Activated CD8-positive, alpha-beta T cell treated with anti-CD3 and anti-CD28 coated beads, Interleukin-2, amount 10 ng/mL, durations not matched to agents 7 days and 5 days (primary cell): Measurements from ENCODE around the gene BTD. TPM values are rescaled to one million over a fixed set of nuclear protein-coding genes. Genes with fewer than 3 reads are reported as not detected.

ENCODE experiments used
- ATAC-seq: fragments of 150-1000 bp; cut with Tn5 transposase; one replicate; pipeline ENCODE4 v1.10.0; 2021; ENCODE audit warnings: moderate library complexity
- CTCF ChIA-PET: fragments of 350-600 bp; sonication (Branson Sonifier 250); formaldehyde crosslinking; loops from one replicate; lab custom pipeline; 2021; ENCODE audit warnings: antibody characterized with exemption; lab: Charles Lee
- POLR2A ChIA-PET: fragments of 350-600 bp; sonication (Branson Sonifier 250); formaldehyde crosslinking; loops from one replicate; lab custom pipeline; 2021; ENCODE audit warnings: antibody characterized with exemption; lab: Charles Lee
- DNase-seq: peaks from one replicate; pipeline ENCODE4 v3.0.0-alpha.2; 2020
- H3K27ac Mint-ChIP-seq: one replicate; pipeline ENCODE4 v1.8.0; 2021; ENCODE audit warnings: mild to moderate bottlenecking, mixed read lengths
- H3K27me3 Mint-ChIP-seq: one replicate; pipeline ENCODE4 v1.8.0; 2021; ENCODE audit warnings: low read depth, mixed read lengths
- H3K36me3 Mint-ChIP-seq: one replicate; pipeline ENCODE4 v1.8.0; 2021; ENCODE audit warnings: low read depth, mixed read lengths
- H3K4me1 Mint-ChIP-seq: one replicate; pipeline ENCODE4 v1.8.0; 2021; ENCODE audit warnings: low read depth, mixed read lengths
- H3K4me3 Mint-ChIP-seq: one replicate; pipeline ENCODE4 v1.8.0; 2021; ENCODE audit warnings: mild to moderate bottlenecking, mixed read lengths
- H3K9me3 Mint-ChIP-seq: one replicate; pipeline ENCODE4 v1.8.0; 2022; ENCODE audit warnings: mixed read lengths; ENCODE audit not compliant: insufficient read depth
- total RNA-seq, 2 experiments: library from RNA; stranded (reverse); gene quantifications; one replicate each; pipeline ENCODE4 v1.2.3, GENCODE V29; 2021

Gene BTD
- total RNA-seq, 2 experiments from 2014 or later: 7.1 to 7.5 TPM

DNA sequence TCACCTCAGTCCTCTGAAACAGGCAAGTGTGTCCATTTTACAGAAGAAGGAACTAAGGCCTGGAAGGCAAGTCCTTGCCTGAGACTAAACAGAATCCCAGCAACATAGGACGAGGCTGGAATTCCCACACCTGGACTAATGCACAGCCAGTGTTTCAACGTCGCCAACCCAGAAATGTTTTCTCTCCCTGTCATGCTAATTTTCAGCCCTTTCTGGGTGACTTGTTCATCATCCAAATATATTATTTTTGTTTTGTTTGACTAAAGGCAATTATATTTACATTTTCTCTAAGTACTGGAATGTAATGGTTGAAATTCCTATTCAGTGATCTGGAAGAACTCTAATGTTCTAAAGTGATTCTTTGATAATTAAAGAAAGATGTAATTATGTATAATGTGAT, 51.8 kb downstream of the BTD start:
- H3K27ac Mint-ChIP-seq: no peak overlapping the region
- ATAC-seq: no peak
- DNase-seq: no peak
- H3K4me1 Mint-ChIP-seq: peaks cover 17% of the 10 kb centered on the region
- ChIA-PET CTCF (no interaction called here), POLR2A (no interaction called here)
- H3K27me3 Mint-ChIP-seq: peaks cover 20% of the 10 kb centered on the region
- peaks cover 24% of the 10 kb centered on the region for H3K9me3 Mint-ChIP-seq
- H3K36me3 Mint-ChIP-seq: peaks cover 28% of the 10 kb centered on the region
- no peak overlapping the region for H3K4me3 Mint-ChIP-seq

DNA sequence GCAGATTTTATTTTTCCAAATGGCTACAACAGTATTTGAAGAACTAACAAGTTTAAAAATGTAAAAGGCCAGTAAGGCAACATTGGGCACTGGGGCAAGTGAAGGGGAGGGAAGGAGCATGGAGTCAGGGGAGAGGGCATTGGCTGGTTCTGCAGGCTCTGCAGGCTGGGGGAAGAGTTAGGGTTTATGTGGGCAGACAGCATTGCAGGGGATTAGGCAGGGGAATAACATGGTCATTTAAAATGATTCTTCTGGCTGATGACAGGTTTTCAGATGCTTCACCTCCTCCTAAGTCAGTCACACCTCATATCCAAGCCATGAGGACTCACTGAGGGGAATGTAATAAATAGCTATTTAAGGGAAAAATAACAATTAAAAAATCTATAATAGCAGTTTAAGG, 52.6 kb downstream of the BTD start:
- ATAC-seq: no peak
- Mint-ChIP-seq H3K27me3 (peaks cover 17% of the 10 kb centered on the region), H3K27ac (no peak overlapping the region), H3K9me3 (peaks cover 29% of the 10 kb centered on the region), H3K4me3 (no peak overlapping the region), H3K36me3 (peaks cover 25% of the 10 kb centered on the region), H3K4me1 (peaks cover 12% of the 10 kb centered on the region)
- no peak for DNase-seq
- POLR2A ChIA-PET: interaction anchor here (0.6 kb wide), 1 partner anchor 13 kb away, joined by 4 read pairs; no protein-coding TSS in a partner anchor
- CTCF ChIA-PET: no interaction called here

DNA sequence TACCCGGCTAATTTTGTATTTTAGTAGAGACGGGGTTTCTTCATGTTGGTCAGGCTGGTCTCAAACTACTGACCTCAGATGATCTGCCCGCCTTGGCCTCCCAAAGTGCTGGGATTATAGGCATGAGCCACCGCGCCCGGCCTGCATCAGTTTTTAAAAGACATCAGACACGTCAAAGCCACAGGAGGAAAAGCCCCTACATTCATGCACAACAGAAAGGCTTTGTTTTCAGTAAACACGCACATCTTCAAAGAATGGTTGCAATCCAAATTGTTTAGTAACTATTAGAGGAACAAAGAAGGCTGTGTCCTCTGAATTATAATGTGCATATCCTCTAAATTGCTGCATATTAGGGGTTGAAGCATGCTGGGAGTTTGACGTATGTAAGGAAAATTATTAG, 53.3 kb downstream of the BTD start:
- peaks cover 10% of the 10 kb centered on the region for H3K27me3 Mint-ChIP-seq
- no peak overlapping the region for H3K27ac Mint-ChIP-seq
- POLR2A ChIA-PET: no interaction called here
- no peak for ATAC-seq
- no peak overlapping the region for H3K4me3 Mint-ChIP-seq
- peaks cover 23% of the 10 kb centered on the region for H3K9me3 Mint-ChIP-seq
- H3K4me1 Mint-ChIP-seq: peaks cover 12% of the 10 kb centered on the region
- no peak for DNase-seq
- CTCF ChIA-PET: no interaction called here
- peaks cover 18% of the 10 kb centered on the region for H3K36me3 Mint-ChIP-seq

DNA sequence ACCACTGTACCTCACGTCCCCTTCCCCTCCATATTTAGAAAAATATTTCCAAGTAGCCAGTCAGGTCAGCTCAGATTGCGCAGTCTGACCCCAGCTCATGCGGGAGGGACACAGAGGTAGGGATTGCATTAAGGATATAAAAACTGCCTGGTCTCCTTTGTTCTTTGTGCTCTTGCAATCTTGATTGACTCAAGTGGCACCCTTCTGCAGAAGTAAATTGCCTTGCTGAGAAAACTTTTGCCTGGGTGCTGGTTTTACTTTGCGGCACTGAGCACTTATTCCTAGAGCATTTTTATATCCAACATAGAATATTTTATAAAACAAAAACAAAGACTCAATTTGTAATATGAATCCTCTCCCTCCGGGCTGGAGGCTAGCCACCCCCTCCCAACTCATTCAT, 54.8 kb downstream of the BTD start:
- H3K27me3 Mint-ChIP-seq: peaks cover 9% of the 10 kb centered on the region
- no peak for ATAC-seq
- ChIA-PET CTCF (no interaction called here), POLR2A (no interaction called here)
- peaks cover 23% of the 10 kb centered on the region for H3K9me3 Mint-ChIP-seq
- no peak overlapping the region for H3K4me3 Mint-ChIP-seq
- H3K27ac Mint-ChIP-seq: no peak overlapping the region
- H3K4me1 Mint-ChIP-seq: peaks cover 12% of the 10 kb centered on the region
- peaks cover 15% of the 10 kb centered on the region for H3K36me3 Mint-ChIP-seq
- DNase-seq: no peak

DNA sequence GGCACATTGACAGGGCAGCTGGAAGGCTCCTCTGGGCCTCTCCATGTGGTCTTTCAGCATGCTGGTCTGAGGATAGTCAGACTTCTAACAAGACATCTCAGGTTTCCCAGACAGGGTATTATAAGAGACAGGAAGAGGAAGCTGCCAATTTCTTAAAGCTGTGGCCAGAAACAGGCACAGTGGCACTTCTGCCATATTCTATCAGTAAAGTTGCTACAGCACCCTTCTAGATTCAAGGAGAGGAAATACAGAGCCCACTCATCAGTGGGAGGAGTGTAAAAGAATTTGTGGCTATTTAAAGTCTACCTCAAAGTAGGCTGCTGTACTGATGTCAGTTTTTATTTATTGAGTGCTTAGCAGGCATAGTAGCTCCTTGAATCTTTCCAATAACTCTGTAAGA, 55.5 kb downstream of the BTD start:
- H3K9me3 Mint-ChIP-seq: peaks cover 23% of the 10 kb centered on the region
- CTCF ChIA-PET: no interaction called here
- ATAC-seq (no peak), DNase-seq (no peak)
- peaks cover 17% of the 10 kb centered on the region for H3K36me3 Mint-ChIP-seq
- POLR2A ChIA-PET: no interaction called here
- no peak overlapping the region for H3K27ac Mint-ChIP-seq
- peaks cover 15% of the 10 kb centered on the region for H3K27me3 Mint-ChIP-seq
- H3K4me1 Mint-ChIP-seq: peaks cover 14% of the 10 kb centered on the region
- H3K4me3 Mint-ChIP-seq: no peak overlapping the region

DNA sequence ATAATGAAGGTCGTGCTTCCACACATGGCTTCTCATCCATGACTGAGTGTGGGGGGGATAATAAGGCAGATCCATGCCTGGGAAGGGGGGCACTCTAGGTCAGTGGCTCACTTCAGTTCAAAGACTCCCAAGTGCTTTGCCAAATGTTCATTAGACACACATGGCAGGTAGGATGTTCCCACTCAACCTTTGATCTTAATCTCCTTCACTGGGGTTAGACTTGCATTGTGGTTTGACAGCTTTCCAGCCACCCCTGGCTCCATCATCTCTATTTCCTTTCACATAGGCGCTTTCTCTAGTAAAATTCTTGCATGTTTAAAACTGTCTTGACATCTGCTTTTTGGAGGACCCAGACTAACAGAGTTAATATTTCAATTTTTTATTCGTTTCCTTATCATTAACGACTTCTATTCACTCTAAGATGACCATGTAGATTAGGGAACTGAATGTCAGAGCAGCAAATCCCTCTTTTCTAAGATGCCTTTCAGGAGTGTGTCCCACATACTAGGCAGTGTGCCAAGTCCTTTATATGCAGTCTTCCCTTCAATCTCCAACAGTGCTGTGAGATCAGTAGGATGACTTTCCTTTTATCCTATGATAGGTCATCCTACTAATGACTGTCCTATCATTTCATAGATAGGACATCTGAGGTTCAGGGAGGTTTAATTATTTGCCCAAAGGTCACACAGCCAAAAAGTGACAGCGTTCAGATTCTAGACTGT, 57.9 kb downstream of the BTD start:
- POLR2A ChIA-PET: no interaction called here
- H3K9me3 Mint-ChIP-seq: peaks cover 27% of the 10 kb centered on the region
- CTCF ChIA-PET: no interaction called here
- peaks cover 26% of the 10 kb centered on the region for H3K36me3 Mint-ChIP-seq
- no peak overlapping the region for H3K4me3 Mint-ChIP-seq
- ATAC-seq (no peak), DNase-seq (no peak)
- peaks cover 14% of the 10 kb centered on the region for H3K4me1 Mint-ChIP-seq
- peaks cover 8% of the 10 kb centered on the region for H3K27me3 Mint-ChIP-seq
- H3K27ac Mint-ChIP-seq: no peak overlapping the region

DNA sequence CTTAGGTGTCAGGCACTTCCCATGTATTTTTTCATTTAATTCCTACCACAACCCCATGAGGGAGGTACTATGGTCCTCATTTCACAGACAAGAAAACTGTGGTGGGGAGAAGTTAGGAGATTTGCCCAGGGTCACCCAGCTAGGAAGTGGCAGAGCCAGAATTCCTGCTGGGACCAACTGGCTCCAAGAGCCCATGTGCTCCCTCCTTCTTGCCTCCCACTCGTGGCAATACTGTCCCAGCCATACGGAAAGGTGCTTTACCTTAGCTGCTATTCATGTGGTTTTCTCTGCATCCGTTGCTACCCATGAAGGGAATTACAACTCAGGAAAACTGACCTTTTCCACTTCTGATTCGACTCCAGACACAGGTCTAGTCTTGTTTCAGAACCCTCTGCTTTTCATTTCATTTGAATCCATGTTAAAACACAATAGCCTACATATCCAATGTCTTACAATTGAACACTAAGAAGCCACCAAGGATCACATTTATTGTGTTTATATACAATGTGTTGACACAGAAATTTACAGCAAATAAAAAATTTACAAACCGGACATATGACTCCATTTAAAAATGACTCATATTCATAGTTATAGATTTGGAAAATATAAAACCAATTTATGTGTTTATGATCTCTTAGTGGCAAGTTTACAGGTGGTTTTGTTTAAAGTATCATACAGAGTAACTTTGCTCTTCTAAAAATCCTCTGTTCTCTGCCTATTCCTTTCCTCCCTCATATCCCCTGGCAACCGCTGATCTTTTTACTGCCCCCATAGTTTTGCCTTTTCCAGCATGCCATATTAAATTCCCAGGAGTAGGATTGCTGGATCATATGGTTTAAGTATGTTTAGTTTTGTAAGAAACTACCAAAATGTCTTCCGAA, 58.8 kb downstream of the BTD start:
- H3K36me3 Mint-ChIP-seq: peaks cover 27% of the 10 kb centered on the region
- DNase-seq: no peak
- peaks cover 14% of the 10 kb centered on the region for H3K4me1 Mint-ChIP-seq
- H3K9me3 Mint-ChIP-seq: peaks cover 30% of the 10 kb centered on the region
- POLR2A ChIA-PET: no interaction called here
- CTCF ChIA-PET: interaction anchor here (1.3 kb wide), 1 partner anchor 8 kb away, joined by 3 read pairs; no protein-coding TSS in a partner anchor
- no peak overlapping the region for H3K27ac Mint-ChIP-seq
- peaks cover 8% of the 10 kb centered on the region for H3K27me3 Mint-ChIP-seq
- no peak for ATAC-seq
- no peak overlapping the region for H3K4me3 Mint-ChIP-seq

DNA sequence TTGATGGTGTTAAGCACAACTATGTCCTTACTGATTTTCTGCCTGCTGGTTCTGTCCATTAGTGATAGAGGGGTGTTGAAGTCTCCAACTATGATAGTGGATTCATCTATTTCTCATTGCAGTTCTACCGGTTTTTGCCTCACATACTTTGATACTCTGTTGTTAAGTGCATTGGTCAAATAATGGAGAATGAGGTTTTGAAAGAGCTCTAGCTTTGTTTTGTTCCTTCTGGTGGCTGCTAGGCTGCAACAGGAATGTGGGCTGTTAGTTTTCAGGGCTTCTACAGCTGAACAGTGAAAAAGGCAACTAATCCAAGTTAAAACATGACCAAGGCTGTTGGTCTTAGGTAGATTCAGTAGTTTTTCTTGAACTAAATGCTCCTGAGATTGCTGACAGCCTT, 62.6 kb downstream of the BTD start:
- no peak overlapping the region for H3K4me3 Mint-ChIP-seq
- H3K4me1 Mint-ChIP-seq: peaks cover 25% of the 10 kb centered on the region
- ChIA-PET POLR2A (no interaction called here), CTCF (interaction anchor here (1.1 kb wide), 1 partner anchor 37 kb away, joined by 3 read pairs; no protein-coding TSS in a partner anchor)
- H3K27me3 Mint-ChIP-seq: peaks cover 8% of the 10 kb centered on the region
- peaks cover 39% of the 10 kb centered on the region for H3K36me3 Mint-ChIP-seq
- H3K27ac Mint-ChIP-seq: no peak overlapping the region
- H3K9me3 Mint-ChIP-seq: peaks cover 17% of the 10 kb centered on the region
- ATAC-seq: no peak
- no peak for DNase-seq

DNA sequence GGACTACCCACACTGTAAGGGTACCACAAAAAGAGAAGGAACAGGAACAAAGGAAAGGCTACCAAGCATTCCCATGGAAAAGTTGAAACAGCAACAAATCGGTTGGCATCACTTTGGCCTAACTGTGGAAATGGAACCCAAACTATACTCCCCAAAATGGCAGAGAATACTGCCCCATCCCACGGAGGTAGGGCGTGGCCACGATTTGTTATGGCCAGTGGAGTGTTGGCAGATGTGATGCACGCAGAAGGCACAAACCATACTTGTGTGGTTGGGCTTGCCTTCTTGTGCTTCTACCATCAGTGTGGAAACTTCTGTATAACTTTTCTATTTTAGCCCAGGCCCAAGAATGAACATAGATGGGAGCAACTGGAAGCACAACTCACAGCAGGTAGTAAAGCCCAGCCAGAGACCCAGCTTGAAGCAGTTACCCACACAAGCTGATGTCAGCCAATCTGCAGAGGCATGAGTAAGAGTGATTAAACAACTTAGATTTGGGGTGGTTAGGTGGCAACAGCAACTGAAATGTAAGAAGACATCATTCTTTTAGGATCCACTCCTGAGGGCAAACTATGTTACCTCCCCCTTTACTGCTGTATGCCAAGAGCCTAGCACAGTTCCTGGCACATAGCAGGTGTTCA, 64.1 kb downstream of the BTD start:
- peaks cover 20% of the 10 kb centered on the region for H3K4me1 Mint-ChIP-seq
- peaks cover 8% of the 10 kb centered on the region for H3K27me3 Mint-ChIP-seq
- POLR2A ChIA-PET: no interaction called here
- H3K27ac Mint-ChIP-seq: no peak overlapping the region
- CTCF ChIA-PET: interaction anchor here (1.1 kb wide), 1 partner anchor 38 kb away, joined by 3 read pairs; no protein-coding TSS in a partner anchor
- peaks cover 17% of the 10 kb centered on the region for H3K9me3 Mint-ChIP-seq
- no peak for ATAC-seq
- H3K36me3 Mint-ChIP-seq: peaks cover 52% of the 10 kb centered on the region
- no peak overlapping the region for H3K4me3 Mint-ChIP-seq
- DNase-seq: no peak

DNA sequence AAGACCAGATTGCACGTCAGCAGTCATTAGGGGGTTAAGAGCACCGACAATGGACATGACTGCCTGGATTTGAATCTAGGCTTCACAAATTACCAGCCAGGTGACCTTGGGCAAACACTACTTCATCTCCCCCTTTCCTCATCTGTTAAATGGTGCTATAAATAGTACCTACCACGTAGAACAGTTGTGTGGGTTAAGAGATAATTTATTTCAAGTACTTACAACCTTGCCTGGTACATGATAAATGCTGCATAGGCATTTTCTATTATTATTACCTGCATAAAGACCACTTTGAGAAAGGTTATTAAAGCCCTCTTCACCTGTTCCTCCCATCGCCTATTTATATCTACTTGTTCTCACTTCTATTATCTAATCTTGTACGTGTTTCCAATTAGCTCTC, 64.7 kb downstream of the BTD start:
- H3K27ac Mint-ChIP-seq: no peak overlapping the region
- POLR2A ChIA-PET: interaction anchor here (0.7 kb wide), 1 partner anchor 12 kb away, joined by 4 read pairs; no protein-coding TSS in a partner anchor

DNA sequence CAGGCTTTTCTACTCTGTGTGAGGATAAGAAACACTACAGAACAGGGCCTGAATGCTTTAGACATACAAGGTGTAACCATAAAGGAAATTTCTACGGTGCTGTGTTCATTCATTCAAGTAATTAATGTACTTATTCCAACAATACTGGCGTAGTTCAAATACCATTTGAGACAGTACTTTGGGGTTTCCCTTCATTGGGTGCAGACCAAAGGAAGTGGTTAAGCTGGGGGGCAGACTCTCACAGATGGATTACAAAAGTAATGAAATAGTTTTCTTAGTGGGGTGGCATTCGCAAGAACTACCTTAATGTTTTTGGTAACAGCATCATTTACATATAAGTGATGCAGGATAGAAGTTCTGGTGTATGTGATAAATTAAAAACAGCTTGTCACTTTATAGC, 65.9 kb downstream of the BTD start:
- CTCF ChIA-PET: interaction anchor here (1.0 to 1.6 kb wide), 4 partner anchors 16 to 144 kb away, joined by 3 to 6 read pairs (median 4); no protein-coding TSS in a partner anchor
- peak overlapping the region; percentile 41 for H3K4me3 Mint-ChIP-seq
- POLR2A ChIA-PET: no interaction called here
- H3K9me3 Mint-ChIP-seq: peaks cover 17% of the 10 kb centered on the region
- peaks cover 18% of the 10 kb centered on the region for H3K4me1 Mint-ChIP-seq
- H3K27ac Mint-ChIP-seq: peak overlapping the region; percentile 52
- ATAC-seq (peak; percentile 94), DNase-seq (peak; percentile 77)
- H3K27me3 Mint-ChIP-seq: no peaks in the 10 kb centered on the region
- peaks cover 55% of the 10 kb centered on the region for H3K36me3 Mint-ChIP-seq

More for the DNA sequence above, 64.7 kb downstream of the BTD start:
- H3K4me1 Mint-ChIP-seq: peaks cover 20% of the 10 kb centered on the region
- H3K27me3 Mint-ChIP-seq: peaks cover 6% of the 10 kb centered on the region
- DNase-seq (no peak), ATAC-seq (no peak)
- H3K36me3 Mint-ChIP-seq: peaks cover 56% of the 10 kb centered on the region
- H3K4me3 Mint-ChIP-seq: no peak overlapping the region
- H3K9me3 Mint-ChIP-seq: peaks cover 17% of the 10 kb centered on the region
- CTCF ChIA-PET: interaction anchor here (1.1 kb wide), 1 partner anchor 15 kb away, joined by 3 read pairs; no protein-coding TSS in a partner anchor
